Lung (tissue), 12 donors: ENCODE results near the gene HMGB1. TPM values are rescaled to one million over a fixed set of nuclear protein-coding genes. Genes with fewer than 3 reads are reported as not detected.

Experiments
- ATAC-seq: fragments of 200-7000 bp; cut with Tn5 transposase; one replicate; pipeline ENCODE4 v1.9.1; 2020; ENCODE audit warnings: moderate number of reproducible peaks; ENCODE audit not compliant: insufficient read depth, low FRiP score
- DNase-seq, 3 donors: peaks; one replicate each; pipeline ENCODE4 v3.0.0-alpha.2; 2013 to 2017
- H3K27ac ChIP-seq, 2 donors: one replicate each; pipeline ENCODE4 v1.5.1; 2013; ENCODE audit warnings: mild to moderate bottlenecking in 2 of 2, moderate library complexity in 2 of 2, control low read depth in 1 of 2, inconsistent platforms in 1 of 2, low read depth in 1 of 2, low read length in 1 of 2
- H3K27me3 ChIP-seq, 3 donors: one replicate each; pipeline ENCODE4 v1.5.1; 2013; ENCODE audit warnings: low read length in 2 of 3; ENCODE audit not compliant: control insufficient read depth in 3 of 3, insufficient read depth in 3 of 3
- H3K36me3 ChIP-seq, 4 donors: one replicate each; pipeline ENCODE4 v1.5.1; 2013; ENCODE audit warnings: low read length in 4 of 4, mild to moderate bottlenecking in 1 of 4, moderate library complexity in 1 of 4; ENCODE audit not compliant: control insufficient read depth in 4 of 4, insufficient read depth in 4 of 4
- H3K4me1 ChIP-seq, 5 donors: one replicate each; pipeline ENCODE4 v1.5.1; 2013; ENCODE audit warnings: low read length in 5 of 5, mild to moderate bottlenecking in 2 of 5, moderate library complexity in 1 of 5; ENCODE audit not compliant: control insufficient read depth in 5 of 5, insufficient read depth in 5 of 5
- H3K4me3 ChIP-seq: one replicate; pipeline ENCODE4 v1.5.1; 2013; ENCODE audit warnings: mild to moderate bottlenecking, control low read depth, moderate library complexity
- H3K9ac ChIP-seq, 2 donors: one replicate each; pipeline ENCODE4 v1.5.1; 2013; ENCODE audit warnings: low read length in 2 of 2, control low read depth in 1 of 2; ENCODE audit not compliant: insufficient read depth in 1 of 2
- H3K9me3 ChIP-seq, 4 donors: one replicate each; pipeline ENCODE4 v1.5.1; 2013; ENCODE audit warnings: low read length in 3 of 4, mild to moderate bottlenecking in 1 of 4, moderate library complexity in 1 of 4; ENCODE audit not compliant: control insufficient read depth in 4 of 4, insufficient read depth in 3 of 4
- CTCF ChIP-seq: IDR thresholded peaks from 2 replicates; pipeline ENCODE4 v1.5.1; 2012; ENCODE audit warnings: mild to moderate bottlenecking; ENCODE audit errors: control extremely low read depth, extremely low read depth
- WGBS, 2 donors: extraction: QIAGEN DNeasy Blood & Tissue Kit; methylation state at CpG; one replicate each; pipeline ENCODE4 v1.1.7; 2013; 5-methylcytosine and 5-hydroxymethylcytosine counted together
- polyA plus RNA-seq, 2 donors: library from polyadenylated mRNA; stranded (reverse); fragments of 200-250 nt; gene quantifications; one replicate each; pipeline ENCODE4 v1.2.1, GENCODE V29; 2013
- total RNA-seq, 2 donors: library from RNA; depleted of rRNA in 1 of 2; stranded (reverse); fragments of >200 nt in 1 of 2; gene quantifications; one replicate each; pipeline ENCODE4 v1.2.1, GENCODE V29; 2014 to 2021
- donor health status: control.
- donor health status: control.
- donor health status: Bipolar disorder and iron deficiency.
- donor health status: healthy.
- donor health status: DM: yes; HTN: yes; CAD: no.

HMGB1 gene
- total and polyA plus RNA-seq, 4 donors, result 210 to 374 (median 325) TPM

DNA sequence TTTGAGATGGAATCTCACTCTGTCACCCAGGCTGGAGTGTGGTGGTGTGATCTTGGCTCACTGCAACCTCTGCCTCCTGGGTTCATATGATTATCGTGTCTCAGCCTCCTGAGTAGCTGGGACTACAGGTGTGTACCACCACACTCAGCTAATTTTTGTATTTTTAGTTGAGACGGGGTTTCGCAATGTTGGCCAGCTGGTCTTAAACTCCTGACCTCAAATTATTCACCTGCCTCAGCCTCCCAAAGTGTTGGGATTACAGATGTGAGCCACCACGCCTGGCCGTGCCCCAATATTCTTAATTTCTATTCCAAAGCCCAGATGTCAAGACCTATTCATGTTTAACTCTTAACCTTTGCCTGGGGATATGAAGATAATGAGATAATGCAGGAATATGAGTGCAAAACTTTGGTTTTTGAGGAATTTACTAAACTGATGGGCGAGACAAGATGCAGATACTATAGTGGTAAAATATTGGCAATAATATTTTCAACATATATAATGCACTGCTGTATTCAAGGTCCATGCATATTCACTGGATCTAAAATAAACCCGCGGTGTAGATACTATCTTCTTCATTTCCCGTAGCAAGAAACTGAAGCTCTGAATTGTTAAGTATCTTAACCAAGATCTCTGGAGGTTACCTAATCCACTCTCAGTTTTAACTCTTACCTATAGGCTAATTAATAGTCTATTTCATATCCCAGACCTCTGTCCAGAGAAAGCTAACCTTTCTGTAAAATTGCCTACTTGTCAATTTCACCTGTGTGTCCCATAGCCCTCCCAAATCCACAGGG, 43.7 kb upstream of the HMGB1 start:
- peaks cover 0 to 2% (median 0%) of the 10 kb centered on the region in 5 donors for H3K4me1 ChIP-seq
- H3K4me3 ChIP-seq, result no peak overlapping the region
- no peaks in the 10 kb centered on the region for H3K9me3 ChIP-seq
- TF ChIP-seq CTCF, result no peak
- WGBS, 2 donors, result 86 to 93% methylated on average over 9 of the region's 9 CpGs
- H3K27ac ChIP-seq, result no peak overlapping the region
- no peaks in the 10 kb centered on the region for H3K36me3 ChIP-seq
- no peak overlapping the region for H3K9ac ChIP-seq
- H3K27me3 ChIP-seq, result no peaks in the 10 kb centered on the region
- ATAC-seq (no peak), DNase-seq (no peak)

GRCh38 chr13:30504081-30504480, 38.3 kb upstream of the HMGB1 start:
- Histone ChIP-seq H3K27ac (no peak overlapping the region), H3K36me3 (no peaks in the 10 kb centered on the region), H3K4me1 (peaks cover 0 to 4% (median 0%) of the 10 kb centered on the region in 5 donors), H3K27me3 (no peaks in the 10 kb centered on the region), H3K4me3 (no peak overlapping the region), H3K9ac (no peak overlapping the region), H3K9me3 (no peaks in the 10 kb centered on the region)
- DNase-seq (peak in 2 of 3 donors; percentile 2 to 24), ATAC-seq (no peak)
- WGBS, 2 donors, result 40 to 63% methylated on average over 1 of the region's 1 CpG
- no peak for TF ChIP-seq CTCF

GRCh38 chr13:30502237-30502636, 36.5 kb upstream of the HMGB1 start:
- Histone ChIP-seq H3K36me3 (no peaks in the 10 kb centered on the region), H3K27me3 (no peaks in the 10 kb centered on the region), H3K4me1 (peaks cover 0 to 4% (median 0%) of the 10 kb centered on the region in 5 donors), H3K9ac (no peak overlapping the region), H3K4me3 (no peak overlapping the region), H3K27ac (no peak overlapping the region), H3K9me3 (no peaks in the 10 kb centered on the region)
- DNase-seq (no peak), ATAC-seq (no peak)
- WGBS, 2 donors, result 88 to 89% methylated on average over 2 of the region's 2 CpGs
- TF ChIP-seq CTCF, result no peak
